Stimulated activated CD4-positive, alpha-beta T cell treated with anti-CD3 and anti-CD28 coated beads, Interleukin-1b, Interleukin-23, amount 100 ng/mL, for 1 hour (primary cell): ENCODE measurements around the gene SH3BP5L.

Experiments
- DNase-seq, 2 donors: peaks; one replicate each; pipeline ENCODE4 v3.0.0-alpha.2; 2020; ENCODE audit warnings: low read depth in 2 of 2

SH3BP5L gene

DNA sequence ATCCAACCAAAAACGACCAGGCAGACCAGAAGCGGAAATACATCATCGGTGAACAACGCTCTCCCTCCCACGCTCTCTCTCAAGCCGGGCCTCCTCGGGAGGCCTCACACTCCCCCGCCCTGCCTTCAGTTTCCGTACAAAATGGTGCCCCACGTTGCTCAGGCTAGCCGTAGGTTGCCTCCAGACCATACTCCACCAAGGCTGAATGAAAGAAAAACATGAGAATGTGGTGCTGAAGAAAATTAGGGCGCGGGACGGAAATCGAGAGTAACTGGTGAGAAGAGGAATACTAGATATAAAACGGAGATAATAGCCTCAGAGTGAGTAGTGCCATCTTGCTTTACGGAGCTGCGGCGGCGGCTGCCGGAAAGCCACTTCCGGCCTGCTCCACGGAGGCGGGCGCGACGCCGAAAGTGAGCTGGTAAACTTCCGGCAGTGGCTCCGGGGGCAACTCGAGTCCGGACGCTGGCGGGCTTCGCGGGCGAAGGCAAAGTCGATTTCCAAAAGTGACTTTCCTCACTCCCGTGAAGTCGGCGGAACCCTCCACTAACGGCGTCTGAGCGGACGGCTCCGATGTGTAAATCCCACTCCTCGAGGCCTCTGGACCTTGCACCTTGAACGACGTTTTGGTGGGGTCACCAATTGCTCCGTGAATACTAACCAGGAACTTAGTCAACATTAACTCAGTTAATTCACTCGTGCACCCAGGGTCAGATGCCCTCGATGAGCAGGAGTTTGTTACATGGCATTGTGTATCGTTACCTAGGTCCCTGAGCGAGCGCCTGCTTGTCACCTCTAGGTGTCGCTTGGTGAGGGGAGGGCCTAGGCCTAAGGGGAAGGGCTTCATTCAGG lies at the start of gene SH3BP5L:
Gene SH3BP5L, minus strand, starts transcription at position 7 of the 852 bp plus-strand sequence. CDS start 980 bp downstream, outside the sequence.
- DNase-seq: peak; percentile 66 to 69

DNA sequence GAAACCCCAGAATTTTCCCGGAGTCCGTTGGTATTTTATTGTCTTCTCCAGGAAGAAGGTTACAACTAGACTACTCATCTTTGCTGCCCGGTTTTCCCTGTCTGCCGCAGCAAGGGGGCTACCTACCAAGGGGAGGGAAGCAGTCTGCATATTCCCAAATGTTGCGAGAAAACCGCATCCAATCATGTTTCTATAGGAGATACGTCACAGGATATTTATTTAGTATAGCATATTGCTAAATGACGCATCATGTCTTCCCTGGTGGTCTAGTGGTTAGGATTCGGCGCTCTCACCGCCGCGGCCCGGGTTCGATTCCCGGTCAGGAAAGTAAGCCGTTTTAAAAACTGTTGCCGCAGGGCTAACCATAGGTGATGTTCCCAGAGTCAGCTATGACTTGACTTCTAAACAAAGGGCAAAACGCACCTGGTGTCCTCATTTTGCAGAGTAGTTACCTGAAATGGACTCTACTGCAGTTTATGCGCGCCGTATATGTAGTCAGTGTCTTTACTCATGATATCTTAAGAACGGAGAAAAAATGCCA lies 48.3 kb upstream of the SH3BP5L start:
- peak; percentile 64 to 76 for DNase-seq

DNA sequence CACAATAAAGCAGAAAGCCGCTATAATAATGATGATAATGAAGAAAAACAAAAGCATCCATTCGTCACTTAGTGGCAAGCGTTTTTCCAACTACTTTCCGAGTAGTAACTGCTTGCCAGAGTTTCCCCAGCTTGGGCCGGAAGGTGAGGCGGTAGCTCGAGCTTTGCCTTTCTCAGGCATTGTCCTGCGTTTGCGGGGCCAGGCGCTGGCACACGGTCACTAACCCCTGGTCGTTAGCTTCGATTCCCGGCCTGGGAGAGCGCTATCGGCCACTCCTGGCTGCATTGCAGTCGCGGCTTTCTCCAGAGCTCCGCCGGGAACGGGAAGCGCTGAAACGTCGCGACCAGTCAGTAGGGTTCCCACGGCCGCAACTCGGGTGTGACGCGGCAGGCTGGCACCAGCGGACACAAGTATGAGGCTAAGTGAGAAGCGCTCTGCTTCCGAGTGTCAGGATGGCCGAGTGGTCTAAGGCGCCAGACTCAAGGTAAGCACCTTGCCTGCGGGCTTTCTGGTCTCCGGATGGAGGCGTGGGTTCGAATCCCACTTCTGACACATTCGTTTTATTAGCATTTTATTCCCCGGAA lies 47.8 kb upstream of the SH3BP5L start:
- peak; percentile 86 to 95 for DNase-seq

DNA sequence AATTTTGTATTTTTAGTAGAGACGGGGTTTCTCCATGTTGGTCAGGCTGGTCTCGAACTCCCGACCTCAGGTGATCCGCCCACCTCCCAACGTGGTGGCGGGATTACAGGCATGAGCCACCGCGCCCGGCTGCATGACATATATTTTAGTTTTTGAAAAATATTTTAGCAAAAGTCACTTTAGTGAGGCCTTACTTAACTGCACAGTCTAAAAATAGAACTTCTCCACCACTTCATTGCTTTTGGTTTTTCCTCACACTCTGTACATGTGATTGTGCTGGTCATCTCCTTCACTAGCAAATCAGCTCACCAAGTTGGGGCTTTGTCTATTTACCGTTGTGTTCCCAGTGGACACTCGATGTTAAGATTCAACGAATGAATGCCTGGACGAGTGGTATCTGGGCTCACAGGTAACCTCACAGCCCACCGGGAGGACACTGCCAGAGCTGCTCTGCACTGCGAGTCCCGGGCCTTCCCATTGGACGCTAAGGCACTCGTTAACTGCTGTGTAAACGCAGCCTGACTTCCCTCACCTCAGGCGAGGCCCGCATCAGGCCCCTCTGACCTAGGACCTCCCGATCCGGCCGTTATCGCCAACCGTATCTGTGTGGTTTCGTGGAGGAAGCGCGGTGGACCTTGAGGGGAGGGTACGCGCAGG lies 47.2 kb upstream of the SH3BP5L start:
- peak in 1 of 2 donors; percentile 39 for DNase-seq

- no peak for DNase-seq
Measured at GRCh38 chr1:248871837-248872401, 46.2 kb upstream of the SH3BP5L start.

DNA sequence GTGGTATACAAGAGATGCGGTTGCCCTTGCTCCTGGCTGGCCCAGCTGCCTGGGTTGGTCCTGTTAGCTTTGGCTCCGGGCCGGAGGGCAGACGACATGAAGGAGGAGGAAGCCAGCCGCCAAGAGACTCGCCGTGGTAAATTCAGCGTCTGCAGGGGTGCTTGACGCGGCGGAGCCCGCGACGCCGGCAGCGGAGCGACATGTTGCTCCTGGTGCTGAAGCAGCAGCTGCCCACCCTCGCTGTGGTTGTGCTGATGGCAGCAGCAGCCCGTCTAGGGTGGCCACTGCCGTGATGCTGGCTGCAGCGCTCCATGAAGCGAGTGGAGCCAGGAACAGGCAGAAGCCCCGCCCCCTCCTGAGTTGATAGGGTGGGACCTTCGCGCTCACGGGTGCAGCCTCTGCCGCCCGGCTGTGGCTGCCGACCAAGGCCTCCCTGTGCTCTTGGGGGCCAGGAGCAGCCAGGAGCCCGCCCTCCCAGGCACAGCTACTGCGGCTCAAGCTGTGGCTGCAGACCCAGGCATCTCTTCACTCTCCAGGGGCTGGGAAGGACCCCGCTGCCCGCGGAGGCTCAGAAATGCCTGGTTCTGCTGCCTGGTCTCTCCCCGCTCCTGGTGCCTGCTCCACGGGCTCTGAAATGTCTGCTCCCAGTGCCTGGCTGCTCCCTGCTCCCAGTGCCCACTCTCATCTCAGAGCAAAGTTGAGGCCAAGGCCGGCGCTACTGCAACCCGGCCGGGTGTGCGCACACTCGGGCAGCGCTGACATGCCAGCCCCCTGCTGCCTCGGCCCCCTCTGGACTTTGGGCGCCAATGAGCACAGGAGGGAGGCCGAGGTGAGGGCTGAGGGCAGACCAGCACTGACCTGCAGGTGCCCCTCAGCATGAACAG lies 37.5 kb upstream of the SH3BP5L start:
- DNase-seq: peak; percentile 48 to 64

GRCh38 chr1:248862695-248862997 lies 36.9 kb upstream of the SH3BP5L start:
- no peak for DNase-seq

GRCh38 chr1:248861616-248862015 lies 35.9 kb upstream of the SH3BP5L start:
- DNase-seq: no peak

- DNase-seq: no peak
Measured at GRCh38 chr1:248860007-248860406, 34.3 kb upstream of the SH3BP5L start.

DNA sequence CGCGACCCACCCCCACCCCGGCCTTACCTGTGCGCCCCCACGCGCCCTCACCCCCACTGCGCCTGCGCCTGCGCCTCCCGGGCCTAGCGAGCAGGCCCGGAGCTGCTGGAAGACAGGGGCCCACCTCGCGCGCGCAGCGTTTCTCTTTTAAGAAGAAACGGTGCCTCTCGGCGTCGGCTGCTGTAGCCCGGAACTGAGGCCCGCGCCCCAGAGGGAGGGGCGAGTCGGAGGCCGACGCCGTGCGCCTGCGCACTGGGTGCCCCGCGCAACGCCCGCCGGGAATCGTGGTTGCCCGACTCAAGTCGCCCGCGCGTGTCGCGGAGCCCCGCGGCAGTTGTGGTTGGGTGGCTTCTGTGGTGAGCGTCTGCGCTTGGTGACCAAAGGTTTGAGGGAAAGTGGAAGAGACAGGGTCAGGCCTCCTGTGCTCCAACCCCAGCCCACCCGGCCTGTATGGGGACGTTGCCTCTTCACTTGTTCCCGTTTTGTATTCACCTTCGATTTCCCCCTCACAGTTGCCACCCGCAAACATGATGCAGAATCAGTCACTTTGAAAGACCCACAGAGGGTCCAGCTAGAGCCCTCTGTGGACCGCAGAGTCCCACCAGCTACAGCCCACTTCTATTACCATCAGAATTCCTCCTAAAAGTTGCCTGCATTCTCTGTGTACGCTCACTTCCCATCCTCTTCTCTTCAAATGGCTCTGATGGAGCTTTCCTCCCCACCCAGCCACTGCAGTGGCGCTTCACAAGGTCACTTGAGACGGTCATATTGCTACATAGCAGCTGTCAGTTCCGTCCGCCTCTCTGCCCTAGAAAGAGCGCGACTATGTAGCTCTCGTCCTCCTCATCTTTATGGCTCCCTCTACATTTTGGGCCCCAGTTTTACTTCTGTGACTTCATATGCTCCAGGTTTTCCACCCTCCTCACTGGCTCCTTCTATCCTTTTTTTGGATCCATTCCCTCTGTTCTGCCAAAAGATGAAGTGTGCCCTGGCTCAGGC lies 33.5 kb upstream of the SH3BP5L start, which contains the start of gene ZNF692:
Gene ZNF692, minus strand, starts transcription at position 195 of the 999 bp plus-strand sequence. CDS start 776 bp downstream, outside the sequence.
- DNase-seq: peak; percentile 90 to 93

DNA sequence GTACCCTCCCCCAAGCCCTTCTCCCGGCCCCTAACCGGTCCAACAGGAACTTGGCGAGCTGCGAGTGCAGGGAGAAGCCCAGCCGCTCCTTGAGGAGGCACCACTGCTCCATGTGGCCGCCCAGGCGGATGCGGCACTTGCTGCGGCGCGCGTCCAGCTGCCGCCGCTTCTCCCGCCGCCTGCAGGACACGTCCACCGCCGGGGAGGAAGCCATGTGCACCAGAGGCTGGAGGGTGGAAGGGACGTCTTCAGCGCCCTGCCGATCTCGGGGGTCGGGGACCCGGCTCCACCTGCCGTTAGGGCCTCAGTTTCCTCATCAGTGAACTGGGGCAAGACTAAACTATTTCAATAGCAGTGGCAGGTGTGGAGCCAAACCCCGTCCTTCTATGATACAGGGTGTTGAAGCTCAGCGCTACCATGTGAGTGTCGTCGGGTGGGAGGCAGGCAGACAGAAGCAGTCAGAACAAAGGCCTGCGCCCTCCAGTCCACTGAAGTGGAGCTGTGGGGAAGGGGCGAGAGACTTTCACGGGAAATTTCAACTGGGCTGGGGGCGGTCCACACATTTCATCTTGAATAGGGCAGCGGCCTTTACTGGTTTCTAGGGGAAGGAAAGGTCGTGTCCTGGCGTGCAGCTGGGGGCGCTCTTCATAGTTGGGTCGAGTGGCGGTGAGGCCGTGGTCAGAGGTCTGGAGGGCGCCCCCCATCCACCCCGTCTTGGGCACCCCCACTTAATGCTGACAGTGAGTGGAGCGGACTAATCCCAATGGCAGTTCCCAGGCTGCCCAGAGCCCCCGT lies 32.6 kb upstream of the SH3BP5L start:
- peak in 1 of 2 donors; percentile 16 for DNase-seq

- DNase-seq: no peak
Measured at GRCh38 chr1:248857749-248858095, 32.0 kb upstream of the SH3BP5L start.

DNA sequence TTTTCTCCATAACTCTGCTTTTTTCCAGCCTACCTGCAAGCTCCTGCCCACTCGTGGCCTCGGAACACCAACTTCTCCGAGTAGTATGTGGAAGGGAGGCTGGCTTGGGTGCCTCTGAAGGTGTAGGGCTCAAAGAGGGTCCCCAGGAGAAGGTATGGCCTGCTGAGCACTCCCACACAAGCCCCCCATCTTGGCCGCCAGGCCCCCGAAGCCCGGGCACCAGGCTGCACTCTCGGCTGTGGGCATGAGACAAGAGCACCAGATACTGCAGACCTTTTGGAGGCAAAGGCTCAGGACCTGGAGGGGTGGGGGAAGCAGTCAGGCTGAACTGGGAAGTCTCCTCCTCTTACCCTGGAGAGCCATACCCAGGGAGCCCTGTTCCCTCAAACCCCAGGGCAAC lies 31.5 kb upstream of the SH3BP5L start:
- no peak for DNase-seq

DNA sequence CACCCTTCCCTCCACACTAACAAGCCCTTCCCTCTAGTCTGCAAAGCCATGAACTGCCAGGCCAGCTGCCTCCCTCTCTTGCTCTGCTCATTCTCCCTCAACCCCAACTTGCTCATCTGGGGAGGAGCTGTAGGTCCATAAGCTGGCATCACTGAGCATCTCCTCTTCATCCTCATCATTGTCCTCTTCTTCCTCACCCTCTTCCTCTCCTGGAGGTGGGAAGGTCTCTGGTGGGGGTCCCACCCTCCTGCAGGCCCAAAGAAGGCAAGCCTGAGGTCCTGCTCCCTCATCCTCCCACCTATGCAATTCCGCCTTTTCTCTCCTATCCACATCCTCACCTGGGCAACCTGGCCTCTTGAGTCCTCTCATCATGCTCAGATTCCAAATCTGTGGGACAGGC lies 30.5 kb upstream of the SH3BP5L start:
- no peak for DNase-seq

- DNase-seq: no peak
Measured at GRCh38 chr1:248855580-248855979, 29.9 kb upstream of the SH3BP5L start.

DNA sequence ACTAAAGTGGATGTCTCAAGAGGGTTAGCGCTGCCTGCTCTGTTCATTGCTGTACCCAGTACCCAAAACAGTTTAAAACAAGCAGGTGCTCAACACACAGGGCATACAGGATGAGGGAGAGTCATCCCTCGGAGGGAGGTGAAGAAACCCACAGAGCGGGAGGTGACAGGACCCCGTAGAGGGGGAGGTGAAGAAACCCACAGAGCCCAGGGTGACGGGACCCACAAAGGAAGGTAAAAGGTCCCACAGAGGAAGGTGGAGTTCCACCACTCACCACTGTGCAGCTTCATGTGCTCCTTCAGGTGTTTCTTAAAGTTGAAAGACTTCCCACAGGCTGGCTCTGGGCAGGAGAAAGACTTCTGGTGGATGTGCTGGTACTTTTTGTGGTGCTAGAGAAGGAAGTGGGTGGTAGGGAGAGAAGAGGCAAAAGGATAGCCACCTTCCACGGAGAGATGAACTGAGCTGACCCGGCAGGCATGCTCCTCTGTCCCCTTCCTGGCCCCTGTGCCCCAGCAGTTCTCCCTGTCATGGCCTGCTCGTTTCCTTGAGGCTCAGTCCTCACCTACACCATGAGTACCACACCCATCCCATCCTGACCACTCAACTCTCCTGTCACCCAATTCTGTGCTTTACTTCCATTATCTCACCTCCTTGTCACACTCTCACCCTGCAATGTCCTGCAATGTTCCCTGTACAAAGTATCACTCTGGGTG lies 28.1 kb upstream of the SH3BP5L start:
- no peak for DNase-seq

- no peak for DNase-seq
Measured at GRCh38 chr1:248852481-248853405, 27.0 kb upstream of the SH3BP5L start.
